ENCODE results near the gene WWOX.
"Not testable (repeated sequence)": the region's sequence is repeated elsewhere in the genome, so short reads cannot be mapped to it uniquely, and the experiment has no call there.

WWOX gene

DNA sequence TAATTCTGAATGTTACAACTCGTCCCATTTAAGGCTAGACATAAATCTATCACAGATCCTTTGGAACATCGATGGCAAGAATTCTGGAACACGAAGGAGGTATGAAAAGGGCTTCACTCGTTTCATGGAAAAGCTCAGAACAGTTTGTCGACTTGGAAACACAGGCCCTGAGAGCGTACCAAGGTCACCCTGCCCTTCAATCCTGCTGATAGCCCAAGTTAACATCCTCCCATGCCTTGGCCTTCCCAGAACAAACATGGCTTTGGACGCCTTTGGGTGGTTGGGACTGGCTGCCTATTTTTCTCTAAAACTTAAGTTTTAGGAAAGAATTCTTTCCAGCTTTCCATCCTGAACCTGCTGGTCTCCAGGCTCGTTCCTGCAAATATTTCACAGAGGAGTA lies 1105.0 kb downstream of the WWOX start:
- Mint-ChIP-seq H3K27me3 (no peaks in the 10 kb centered on the region), H3K27ac (no peak overlapping the region)

DNA sequence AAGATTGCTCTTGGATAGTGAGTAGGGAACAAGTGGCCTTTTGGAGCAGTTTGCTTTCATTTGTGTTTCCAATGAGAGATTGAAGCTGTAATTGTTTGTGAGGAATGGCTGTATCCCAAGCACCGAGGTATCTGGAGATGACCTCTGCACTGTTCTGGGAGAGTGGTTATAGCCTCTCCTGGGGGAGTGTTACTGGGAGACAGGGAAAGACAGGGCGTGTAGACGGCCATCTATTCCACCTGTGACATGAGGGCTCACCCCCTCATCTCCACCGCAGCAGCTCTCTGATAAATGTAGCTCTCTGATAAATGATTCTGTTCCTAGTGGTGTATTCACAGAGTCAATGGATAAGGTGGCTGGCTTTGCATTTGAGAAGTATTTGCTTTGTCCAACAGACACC lies 1107.4 kb downstream of the WWOX start:
- H3K27ac Mint-ChIP-seq: no peak overlapping the region
- H3K4me1 Mint-ChIP-seq (ENCODE audit: low read depth): no peaks in the 10 kb centered on the region
- no peaks in the 10 kb centered on the region for H3K9me3 Mint-ChIP-seq (ENCODE audit: low read depth)
- no peaks in the 10 kb centered on the region for H3K36me3 Mint-ChIP-seq
- H3K4me3 Mint-ChIP-seq: no peak overlapping the region
- no peaks in the 10 kb centered on the region for H3K27me3 Mint-ChIP-seq

More for the DNA sequence above, 1105.0 kb downstream of the WWOX start:
- no peak overlapping the region for H3K4me3 Mint-ChIP-seq
- no peaks in the 10 kb centered on the region for H3K4me1 Mint-ChIP-seq (ENCODE audit: low read depth)
- no peaks in the 10 kb centered on the region for H3K9me3 Mint-ChIP-seq (ENCODE audit: low read depth)
- no peaks in the 10 kb centered on the region for H3K36me3 Mint-ChIP-seq

DNA sequence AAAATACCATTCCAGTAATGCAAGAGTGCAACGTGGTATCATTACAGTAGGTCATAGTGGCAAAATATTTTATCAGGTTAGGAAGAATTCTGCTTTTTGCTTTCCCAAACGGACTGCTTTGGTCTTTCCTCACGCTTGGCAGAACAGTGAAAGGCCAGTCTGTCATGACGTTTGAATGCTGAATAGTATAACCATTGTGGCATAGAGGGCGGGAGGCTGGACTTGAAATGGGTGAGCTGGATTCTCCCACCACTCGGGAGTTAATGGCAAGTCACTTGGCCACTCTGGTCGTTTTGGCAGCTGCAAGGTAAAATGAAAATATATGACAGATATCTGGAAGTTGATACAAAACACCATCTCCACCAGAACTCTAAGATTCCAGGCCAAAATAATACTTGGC lies 1109.9 kb downstream of the WWOX start:
- Mint-ChIP-seq H3K27me3 (no peaks in the 10 kb centered on the region), H3K27ac (no peak overlapping the region), H3K4me1 (ENCODE audit: low read depth) (no peaks in the 10 kb centered on the region), H3K36me3 (peaks cover 4% of the 10 kb centered on the region), H3K4me3 (no peak overlapping the region), H3K9me3 (ENCODE audit: low read depth) (peaks cover 4% of the 10 kb centered on the region)

DNA sequence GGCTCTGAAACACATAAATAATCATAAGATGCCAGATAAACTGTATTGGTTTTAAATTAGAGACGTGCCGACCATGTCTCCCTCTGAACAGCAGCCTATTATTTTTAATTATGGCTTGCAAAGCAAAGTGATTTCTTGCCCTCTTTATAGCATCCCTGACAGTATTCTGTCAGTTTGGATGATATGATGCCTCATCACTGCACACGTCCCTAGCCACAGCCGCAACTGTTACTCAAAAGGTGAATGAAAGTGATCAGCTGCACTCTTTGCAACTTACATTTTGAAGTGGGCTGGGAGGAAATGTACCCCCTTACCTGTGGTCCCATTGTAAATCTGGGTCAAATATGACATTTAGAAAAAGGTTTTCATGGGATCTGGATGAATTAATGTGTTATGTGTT lies 1111.2 kb downstream of the WWOX start:
- H3K4me3 Mint-ChIP-seq: no peak overlapping the region
- no peaks in the 10 kb centered on the region for H3K27me3 Mint-ChIP-seq
- no peak overlapping the region for H3K27ac Mint-ChIP-seq
- H3K4me1 Mint-ChIP-seq (ENCODE audit: low read depth): no peaks in the 10 kb centered on the region
- H3K36me3 Mint-ChIP-seq: peaks cover 4% of the 10 kb centered on the region
- peaks cover 4% of the 10 kb centered on the region for H3K9me3 Mint-ChIP-seq (ENCODE audit: low read depth)

DNA sequence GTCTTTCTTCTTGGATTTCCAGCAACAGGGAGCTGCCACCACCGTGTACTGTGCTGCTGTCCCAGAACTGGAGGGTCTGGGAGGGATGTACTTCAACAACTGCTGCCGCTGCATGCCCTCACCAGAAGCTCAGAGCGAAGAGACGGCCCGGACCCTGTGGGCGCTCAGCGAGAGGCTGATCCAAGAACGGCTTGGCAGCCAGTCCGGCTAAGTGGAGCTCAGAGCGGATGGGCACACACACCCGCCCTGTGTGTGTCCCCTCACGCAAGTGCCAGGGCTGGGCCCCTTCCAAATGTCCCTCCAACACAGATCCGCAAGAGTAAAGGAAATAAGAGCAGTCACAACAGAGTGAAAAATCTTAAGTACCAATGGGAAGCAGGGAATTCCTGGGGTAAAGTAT lies 1112.1 kb downstream of the WWOX start:
- Mint-ChIP-seq H3K4me3 (no peak overlapping the region), H3K36me3 (peaks cover 10% of the 10 kb centered on the region), H3K27ac (no peak overlapping the region), H3K4me1 (ENCODE audit: low read depth) (no peaks in the 10 kb centered on the region), H3K27me3 (no peaks in the 10 kb centered on the region), H3K9me3 (ENCODE audit: low read depth) (peaks cover 4% of the 10 kb centered on the region)

DNA sequence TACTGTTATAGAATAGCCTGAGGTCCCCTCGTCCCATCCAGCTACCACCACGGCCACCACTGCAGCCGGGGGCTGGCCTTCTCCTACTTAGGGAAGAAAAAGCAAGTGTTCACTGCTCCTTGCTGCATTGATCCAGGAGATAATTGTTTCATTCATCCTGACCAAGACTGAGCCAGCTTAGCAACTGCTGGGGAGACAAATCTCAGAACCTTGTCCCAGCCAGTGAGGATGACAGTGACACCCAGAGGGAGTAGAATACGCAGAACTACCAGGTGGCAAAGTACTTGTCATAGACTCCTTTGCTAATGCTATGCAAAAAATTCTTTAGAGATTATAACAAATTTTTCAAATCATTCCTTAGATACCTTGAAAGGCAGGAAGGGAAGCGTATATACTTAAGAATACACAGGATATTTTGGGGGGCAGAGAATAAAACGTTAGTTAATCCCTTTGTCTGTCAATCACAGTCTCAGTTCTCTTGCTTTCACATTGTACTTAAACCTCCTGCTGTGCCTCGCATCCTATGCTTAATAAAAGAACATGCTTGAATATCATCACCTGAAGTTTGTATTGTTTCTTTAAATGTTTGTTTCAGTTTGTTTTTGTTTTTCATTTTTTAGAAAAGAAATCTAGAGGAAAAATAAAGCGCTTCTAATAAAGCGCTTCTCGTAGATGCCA lies 1112.8 kb downstream of the WWOX start:
- H3K27me3 Mint-ChIP-seq: no peaks in the 10 kb centered on the region
- H3K4me1 Mint-ChIP-seq (ENCODE audit: low read depth): no peaks in the 10 kb centered on the region
- H3K27ac Mint-ChIP-seq: no peak overlapping the region
- peaks cover 11% of the 10 kb centered on the region for H3K36me3 Mint-ChIP-seq
- H3K4me3 Mint-ChIP-seq: no peak overlapping the region
- H3K9me3 Mint-ChIP-seq (ENCODE audit: low read depth): peaks cover 4% of the 10 kb centered on the region

DNA sequence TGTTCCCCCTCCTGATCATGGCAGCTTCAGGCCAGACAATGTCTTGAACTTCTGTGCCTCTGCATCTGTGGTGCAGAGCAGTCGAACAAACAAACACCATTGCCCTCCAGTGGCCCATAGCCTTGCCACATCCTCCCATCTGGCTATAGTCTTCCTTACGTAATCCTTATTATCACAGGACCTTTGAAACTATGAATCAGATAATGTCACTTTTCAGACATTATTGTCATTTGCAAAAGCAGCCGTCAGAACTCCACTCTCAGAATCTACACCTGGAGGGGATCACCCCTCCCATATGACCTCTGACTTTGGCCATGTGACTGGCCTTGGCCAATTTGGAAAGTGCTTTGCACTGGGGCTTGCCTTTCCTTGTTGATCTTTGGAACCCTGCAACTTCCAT lies 1113.8 kb downstream of the WWOX start:
- H3K27ac Mint-ChIP-seq: no peak overlapping the region
- peaks cover 15% of the 10 kb centered on the region for H3K36me3 Mint-ChIP-seq
- H3K4me1 Mint-ChIP-seq (ENCODE audit: low read depth): peaks cover 3% of the 10 kb centered on the region
- H3K27me3 Mint-ChIP-seq: no peaks in the 10 kb centered on the region
- peaks cover 7% of the 10 kb centered on the region for H3K9me3 Mint-ChIP-seq (ENCODE audit: low read depth)
- no peak overlapping the region for H3K4me3 Mint-ChIP-seq

DNA sequence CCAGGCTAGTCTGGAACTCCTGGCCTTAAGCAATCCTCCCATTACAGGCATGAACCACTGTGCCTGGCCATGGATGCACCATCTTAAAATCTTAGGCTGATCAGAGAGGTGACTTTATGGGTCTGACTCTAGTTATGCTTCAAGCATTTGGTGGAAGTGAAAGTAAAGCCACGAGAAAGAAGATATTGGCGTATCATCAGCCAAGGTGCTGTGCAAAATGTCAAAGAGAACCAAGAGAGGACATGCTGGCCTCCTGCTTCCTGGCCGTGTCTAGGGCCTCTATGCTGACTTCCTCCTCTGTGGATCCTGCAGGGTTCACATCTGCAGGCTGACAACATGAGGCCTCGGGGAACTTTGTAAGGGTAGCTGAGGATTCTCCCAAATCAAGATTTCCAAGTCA lies 1115.8 kb downstream of the WWOX start:
- H3K4me1 Mint-ChIP-seq (ENCODE audit: low read depth): peaks cover 3% of the 10 kb centered on the region
- no peak overlapping the region for H3K27ac Mint-ChIP-seq
- H3K4me3 Mint-ChIP-seq: no peak overlapping the region

DNA sequence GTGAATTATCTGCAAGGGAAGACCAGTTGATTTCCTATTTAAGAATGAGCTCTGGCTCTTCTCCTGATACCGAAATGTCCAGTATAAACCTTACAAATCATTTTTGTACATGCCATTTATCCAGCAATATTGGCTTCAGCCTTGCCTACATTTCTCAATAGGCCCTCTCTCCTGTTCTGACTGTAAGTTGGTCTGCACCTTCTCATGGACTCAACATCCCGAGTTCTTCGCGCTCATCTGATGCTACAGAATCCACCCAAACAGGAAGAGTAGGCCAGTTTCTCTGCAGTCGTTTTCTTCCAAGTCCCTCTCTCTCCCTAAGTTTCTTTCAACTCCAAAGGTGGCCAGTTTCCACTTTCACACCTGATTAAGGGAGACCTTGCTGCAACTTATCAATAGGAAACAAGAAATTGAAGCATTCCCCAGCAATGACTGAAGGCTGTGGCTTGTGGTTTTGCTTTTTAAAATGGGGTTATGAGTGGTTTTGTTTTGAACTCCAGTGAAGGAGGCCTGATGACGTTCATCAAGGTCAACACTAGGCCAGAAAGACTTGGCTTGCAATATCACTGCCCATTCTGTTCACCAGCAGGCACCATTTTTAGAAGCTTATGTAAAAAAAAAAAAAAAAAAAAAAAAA lies 1118.0 kb downstream of the WWOX start:
- no peak overlapping the region for H3K4me3 Mint-ChIP-seq
- no peak overlapping the region for H3K27ac Mint-ChIP-seq
- H3K9me3 Mint-ChIP-seq (ENCODE audit: low read depth): peaks cover 11% of the 10 kb centered on the region
- peaks cover 1% of the 10 kb centered on the region for H3K27me3 Mint-ChIP-seq
- peaks cover 3% of the 10 kb centered on the region for H3K4me1 Mint-ChIP-seq (ENCODE audit: low read depth)
- H3K36me3 Mint-ChIP-seq: peaks cover 19% of the 10 kb centered on the region

More for the DNA sequence above, 1115.8 kb downstream of the WWOX start:
- peaks cover 11% of the 10 kb centered on the region for H3K9me3 Mint-ChIP-seq (ENCODE audit: low read depth)
- H3K36me3 Mint-ChIP-seq: peaks cover 17% of the 10 kb centered on the region
- no peaks in the 10 kb centered on the region for H3K27me3 Mint-ChIP-seq

DNA sequence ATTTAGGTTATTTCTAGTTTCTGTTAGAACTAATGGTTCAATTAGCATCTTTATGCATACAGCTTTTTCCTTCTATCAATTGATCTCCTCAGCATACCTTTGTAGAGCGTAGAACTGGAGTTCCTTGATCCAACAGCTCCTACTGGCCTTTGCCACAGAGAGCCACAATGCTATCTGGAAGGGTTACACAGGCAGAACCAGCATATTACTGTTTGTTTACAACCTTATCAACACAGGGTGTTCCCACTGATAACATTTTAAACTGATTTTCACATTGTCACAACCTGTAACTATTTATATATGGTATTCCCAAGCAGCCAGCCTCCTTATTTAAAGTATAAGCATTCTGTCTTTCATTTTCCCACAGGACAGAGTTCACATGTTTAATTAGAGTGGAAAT lies 1118.9 kb downstream of the WWOX start:
- Mint-ChIP-seq H3K9me3 (ENCODE audit: low read depth) (peaks cover 19% of the 10 kb centered on the region), H3K27me3 (peaks cover 1% of the 10 kb centered on the region), H3K4me3 (no peak overlapping the region), H3K27ac (no peak overlapping the region), H3K4me1 (ENCODE audit: low read depth) (peaks cover 3% of the 10 kb centered on the region), H3K36me3 (peaks cover 19% of the 10 kb centered on the region)

DNA sequence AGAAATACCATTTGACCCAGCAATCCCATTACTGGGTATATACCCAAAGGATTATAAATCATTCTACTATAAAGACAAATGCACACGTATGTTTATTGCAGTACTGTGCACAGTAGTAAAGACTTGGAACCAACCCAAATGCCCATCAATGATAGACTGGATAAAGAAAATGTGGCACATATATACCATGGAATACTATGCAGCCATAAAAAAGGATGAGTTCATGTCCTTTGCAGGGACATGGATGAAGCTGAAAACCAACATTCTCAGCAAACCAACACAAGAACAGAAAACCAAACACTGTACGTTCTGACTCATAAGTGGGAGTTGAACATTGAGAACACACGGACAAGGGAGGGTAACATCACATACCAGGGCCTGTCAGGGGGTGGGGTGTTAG lies 1126.5 kb downstream of the WWOX start:
- not testable (repeated sequence) for H3K36me3 Mint-ChIP-seq; H3K27ac Mint-ChIP-seq; H3K4me3 Mint-ChIP-seq; H3K27me3 Mint-ChIP-seq; H3K4me1 Mint-ChIP-seq (ENCODE audit: low read depth)
- peaks cover 14% of the 10 kb centered on the region for H3K9me3 Mint-ChIP-seq (ENCODE audit: low read depth)

DNA sequence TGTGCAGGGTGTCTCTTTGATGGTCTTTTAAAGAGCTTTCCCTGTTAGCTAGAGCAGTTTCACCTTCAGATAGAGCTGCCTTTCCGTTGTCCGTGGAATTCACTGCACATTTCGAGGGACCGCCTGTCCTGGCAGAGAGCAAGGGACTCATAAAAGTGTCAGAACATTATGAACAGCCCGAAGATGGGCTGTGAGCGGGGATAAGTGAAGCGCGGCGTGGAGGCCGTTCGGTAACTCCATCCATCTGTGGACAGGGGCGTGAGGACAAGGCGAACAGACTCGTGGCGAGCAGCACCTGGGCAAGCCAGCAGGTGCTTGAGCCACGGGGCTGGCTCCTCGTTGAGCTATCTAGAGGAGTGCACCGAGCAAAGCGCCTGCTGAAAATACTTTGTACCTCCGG lies 1129.9 kb downstream of the WWOX start:
- Mint-ChIP-seq H3K27ac (no peak overlapping the region), H3K9me3 (ENCODE audit: low read depth) (peaks cover 6% of the 10 kb centered on the region), H3K36me3 (peaks cover 4% of the 10 kb centered on the region), H3K4me1 (ENCODE audit: low read depth) (no peaks in the 10 kb centered on the region), H3K4me3 (no peak overlapping the region), H3K27me3 (no peaks in the 10 kb centered on the region)

DNA sequence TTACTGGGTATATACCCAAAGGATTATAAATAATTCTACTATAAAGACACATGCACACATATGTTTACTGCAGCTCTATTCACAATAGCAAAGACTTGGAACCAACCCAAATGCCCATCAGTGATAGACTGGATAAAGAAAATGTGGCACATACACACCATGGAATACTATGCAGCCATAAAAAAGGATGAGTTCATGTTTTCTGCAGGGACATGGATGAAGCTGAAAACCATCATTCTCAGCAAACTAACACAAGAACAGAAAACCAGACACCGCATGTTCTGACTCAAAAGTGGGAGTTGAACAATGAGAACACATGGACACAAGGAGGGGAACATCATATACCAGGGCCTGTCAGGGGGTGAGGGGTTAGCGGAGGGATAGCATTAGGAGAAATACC lies 1146.2 kb downstream of the WWOX start:
- H3K27ac Mint-ChIP-seq; H3K4me1 Mint-ChIP-seq (ENCODE audit: low read depth); H3K36me3 Mint-ChIP-seq; H3K4me3 Mint-ChIP-seq; H3K27me3 Mint-ChIP-seq: not testable (repeated sequence)
- H3K9me3 Mint-ChIP-seq (ENCODE audit: low read depth): peaks cover 10% of the 10 kb centered on the region

DNA sequence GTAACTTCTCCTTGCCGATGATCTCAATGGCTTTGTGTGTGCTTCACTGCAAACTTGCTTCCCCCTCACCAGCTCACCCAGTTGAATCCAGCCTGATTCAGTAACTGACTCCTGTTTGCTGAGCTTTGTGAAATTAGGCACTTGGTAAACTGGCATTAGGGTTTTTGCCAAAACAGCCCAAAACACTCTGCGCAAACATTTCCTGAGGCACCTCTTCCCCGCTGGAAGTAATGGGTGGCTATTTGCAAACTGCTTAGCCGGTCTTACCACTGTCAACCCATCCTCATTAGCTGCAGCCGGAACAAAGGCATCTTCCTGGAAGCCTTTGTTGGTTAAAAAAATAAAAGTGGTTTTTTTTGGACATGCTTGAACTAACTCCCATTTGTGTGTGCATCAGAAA lies 1147.9 kb downstream of the WWOX start:
- Mint-ChIP-seq H3K9me3 (ENCODE audit: low read depth) (peaks cover 5% of the 10 kb centered on the region), H3K36me3 (no peaks in the 10 kb centered on the region), H3K27me3 (peaks cover 2% of the 10 kb centered on the region), H3K4me3 (no peak overlapping the region), H3K4me1 (ENCODE audit: low read depth) (no peaks in the 10 kb centered on the region), H3K27ac (no peak overlapping the region)

DNA sequence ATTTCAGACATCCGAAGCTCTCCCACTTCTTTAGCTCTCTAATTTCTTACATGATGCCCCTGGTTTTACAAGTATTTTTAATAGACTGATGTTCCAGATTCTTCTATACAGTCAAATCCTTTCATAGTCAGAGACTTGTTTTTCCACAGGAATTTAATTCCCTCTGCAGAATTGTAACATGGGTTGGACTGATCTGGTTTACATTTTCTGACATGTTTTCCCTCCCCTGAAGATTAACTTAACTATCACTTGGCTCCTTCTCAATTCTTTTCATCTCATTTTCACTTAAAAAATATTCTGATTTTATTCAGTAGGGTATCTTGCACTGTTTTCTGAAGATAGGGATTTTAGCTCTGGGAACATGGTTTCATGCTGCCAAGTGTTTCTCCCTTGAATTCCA lies 1148.9 kb downstream of the WWOX start:
- H3K27ac Mint-ChIP-seq: no peak overlapping the region
- H3K4me3 Mint-ChIP-seq: no peak overlapping the region
- no peaks in the 10 kb centered on the region for H3K36me3 Mint-ChIP-seq
- H3K4me1 Mint-ChIP-seq (ENCODE audit: low read depth): no peaks in the 10 kb centered on the region
- peaks cover 5% of the 10 kb centered on the region for H3K9me3 Mint-ChIP-seq (ENCODE audit: low read depth)
- H3K27me3 Mint-ChIP-seq: peaks cover 1% of the 10 kb centered on the region

DNA sequence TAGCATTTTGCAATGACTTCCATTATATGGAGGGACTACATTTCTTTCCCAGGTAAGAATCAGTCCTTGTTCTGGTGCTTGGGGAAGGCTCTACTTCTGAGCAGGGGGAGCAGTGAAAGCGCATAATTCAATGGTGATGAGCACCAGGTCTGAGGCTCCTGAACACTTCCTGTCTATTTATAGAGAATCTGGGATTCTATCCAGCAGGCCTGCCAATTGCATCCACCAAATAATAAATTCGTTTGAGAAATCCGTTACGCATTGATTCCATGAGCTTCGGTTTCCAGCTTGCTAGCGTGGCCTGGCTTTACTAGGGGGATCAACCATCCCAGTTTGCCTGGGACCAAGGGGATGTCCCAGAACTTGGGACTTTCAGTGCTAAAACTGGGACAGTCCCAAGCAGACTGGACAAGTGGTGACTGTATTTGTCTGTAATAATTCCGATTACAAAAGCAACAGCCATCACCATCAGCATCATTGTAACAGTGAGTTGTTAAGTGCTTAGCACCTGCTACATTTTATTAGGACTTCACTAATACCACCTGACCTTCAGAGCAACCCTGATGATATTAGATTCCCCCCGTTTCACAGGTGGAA lies 1151.1 kb downstream of the WWOX start:
- H3K27ac Mint-ChIP-seq: no peak overlapping the region
- H3K4me1 Mint-ChIP-seq (ENCODE audit: low read depth): no peaks in the 10 kb centered on the region
- H3K4me3 Mint-ChIP-seq: no peak overlapping the region
- H3K36me3 Mint-ChIP-seq: no peaks in the 10 kb centered on the region
- H3K9me3 Mint-ChIP-seq (ENCODE audit: low read depth): no peaks in the 10 kb centered on the region
- peaks cover 4% of the 10 kb centered on the region for H3K27me3 Mint-ChIP-seq

Measured in activated naive CD8-positive, alpha-beta T cell (primary cell).